ENCODE results near the gene USP6NL. TPM values are rescaled to one million over a fixed set of nuclear protein-coding genes. Genes with fewer than 3 reads are reported as not detected.

The USP6NL gene
- total RNA-seq, 4 donors from 2014 or later: 28.8 to 56.4 (median 34.0) TPM

DNA sequence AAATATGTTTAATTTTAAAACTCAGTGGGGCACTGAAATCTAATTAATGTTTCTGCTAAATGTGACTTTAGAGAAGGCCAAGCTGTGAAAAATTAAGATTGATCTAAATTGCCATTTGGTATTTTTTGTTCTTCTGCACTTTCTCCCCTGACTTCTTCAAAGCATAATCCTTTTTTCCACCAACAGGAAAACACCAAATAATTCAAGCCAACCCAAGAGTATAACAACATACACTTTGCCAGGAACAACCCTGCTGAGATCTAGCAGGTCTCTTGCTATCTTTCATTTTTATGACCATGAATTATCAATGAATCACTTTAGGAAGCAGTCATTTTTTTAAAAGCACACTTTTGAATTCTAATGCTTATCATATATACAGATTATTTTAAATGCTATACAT lies 100.1 kb downstream of the USP6NL start:
- no peak for DNase-seq
- peaks cover 0 to 12% (median 2%) of the 10 kb centered on the region in 3 donors for H3K4me1 ChIP-seq
- intact Hi-C loops (cut with DNase I): loop anchor here (10.0 kb wide), 1 partner anchor 213 kb away; no protein-coding TSS in a partner anchor
- TF ChIP-seq, protein P1, sequence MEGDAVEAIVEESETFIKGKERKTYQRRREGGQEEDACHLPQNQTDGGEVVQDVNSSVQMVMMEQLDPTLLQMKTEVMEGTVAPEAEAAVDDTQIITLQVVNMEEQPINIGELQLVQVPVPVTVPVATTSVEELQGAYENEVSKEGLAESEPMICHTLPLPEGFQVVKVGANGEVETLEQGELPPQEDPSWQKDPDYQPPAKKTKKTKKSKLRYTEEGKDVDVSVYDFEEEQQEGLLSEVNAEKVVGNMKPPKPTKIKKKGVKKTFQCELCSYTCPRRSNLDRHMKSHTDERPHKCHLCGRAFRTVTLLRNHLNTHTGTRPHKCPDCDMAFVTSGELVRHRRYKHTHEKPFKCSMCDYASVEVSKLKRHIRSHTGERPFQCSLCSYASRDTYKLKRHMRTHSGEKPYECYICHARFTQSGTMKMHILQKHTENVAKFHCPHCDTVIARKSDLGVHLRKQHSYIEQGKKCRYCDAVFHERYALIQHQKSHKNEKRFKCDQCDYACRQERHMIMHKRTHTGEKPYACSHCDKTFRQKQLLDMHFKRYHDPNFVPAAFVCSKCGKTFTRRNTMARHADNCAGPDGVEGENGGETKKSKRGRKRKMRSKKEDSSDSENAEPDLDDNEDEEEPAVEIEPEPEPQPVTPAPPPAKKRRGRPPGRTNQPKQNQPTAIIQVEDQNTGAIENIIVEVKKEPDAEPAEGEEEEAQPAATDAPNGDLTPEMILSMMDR (IDR thresholded peaks at IDR 0.05): no peak
- TF ChIP-seq POLR2A (IDR thresholded peaks at IDR 0.05): no peak
- no peak overlapping the region for H3K4me3 ChIP-seq
- no peaks in the 10 kb centered on the region for H3K27me3 ChIP-seq
- peaks cover 0 to 26% (median 0%) of the 10 kb centered on the region in 3 donors for H3K36me3 ChIP-seq
- H3K9me3 ChIP-seq: no peaks in the 10 kb centered on the region
- no peak overlapping the region for H3K27ac ChIP-seq

- Histone ChIP-seq H3K27me3 (no peaks in the 10 kb centered on the region), H3K27ac (no peak overlapping the region), H3K9me3 (no peaks in the 10 kb centered on the region), H3K4me1 (peaks cover 0 to 6% (median 0%) of the 10 kb centered on the region in 3 donors), H3K4me3 (no peak overlapping the region), H3K36me3 (peaks cover 0 to 26% (median 0%) of the 10 kb centered on the region in 3 donors)
- WGBS, 2 donors: 74 to 79% methylated on average over 3 of the region's 3 CpGs
- TF ChIP-seq POLR2A (IDR thresholded peaks at IDR 0.05): no peak
- TF ChIP-seq, protein P1 (IDR thresholded peaks at IDR 0.05): no peak
- intact Hi-C loops (cut with DNase I): loop anchor here (10.0 kb wide), 1 partner anchor 214 kb away; no protein-coding TSS in a partner anchor
- DNase-seq: no peak
These were observed 100.7 kb downstream of the USP6NL start for GRCh38 chr10:11510736-11511135.

DNA sequence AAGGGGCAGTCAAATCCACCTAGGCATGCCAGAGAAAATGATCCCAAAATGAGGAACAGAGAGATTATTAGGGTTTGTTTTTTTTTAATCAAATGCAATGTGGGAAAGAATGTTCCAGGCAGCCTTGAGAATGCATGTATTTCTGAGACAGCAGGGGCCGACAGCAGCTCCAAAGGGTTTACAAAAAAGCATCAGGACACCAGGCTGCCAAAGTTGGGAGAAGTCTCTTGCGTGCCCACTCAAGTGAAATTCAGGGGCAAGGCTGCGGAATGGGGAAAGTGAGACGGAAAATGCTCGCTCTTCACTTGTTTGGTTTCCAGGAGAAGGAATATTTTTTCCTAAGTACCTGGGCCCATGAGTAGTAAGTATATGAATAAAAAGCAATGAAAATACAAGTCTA lies 101.2 kb downstream of the USP6NL start:
- no peak for DNase-seq
- TF ChIP-seq, protein P1 (IDR thresholded peaks at IDR 0.05): no peak
- TF ChIP-seq POLR2A (IDR thresholded peaks at IDR 0.05): no peak
- Histone ChIP-seq H3K4me3 (no peak overlapping the region), H3K9me3 (no peaks in the 10 kb centered on the region), H3K36me3 (peaks cover 0 to 26% (median 0%) of the 10 kb centered on the region in 3 donors), H3K27me3 (no peaks in the 10 kb centered on the region), H3K4me1 (peaks cover 0 to 1% (median 0%) of the 10 kb centered on the region in 3 donors), H3K27ac (no peak overlapping the region)
- intact Hi-C loops (cut with DNase I): loop anchor here (10.0 kb wide), 1 partner anchor 215 kb away; no protein-coding TSS in a partner anchor
- 89 to 98% methylated on average over 4 to 5 of the region's 5 CpGs for WGBS, 2 donors

DNA sequence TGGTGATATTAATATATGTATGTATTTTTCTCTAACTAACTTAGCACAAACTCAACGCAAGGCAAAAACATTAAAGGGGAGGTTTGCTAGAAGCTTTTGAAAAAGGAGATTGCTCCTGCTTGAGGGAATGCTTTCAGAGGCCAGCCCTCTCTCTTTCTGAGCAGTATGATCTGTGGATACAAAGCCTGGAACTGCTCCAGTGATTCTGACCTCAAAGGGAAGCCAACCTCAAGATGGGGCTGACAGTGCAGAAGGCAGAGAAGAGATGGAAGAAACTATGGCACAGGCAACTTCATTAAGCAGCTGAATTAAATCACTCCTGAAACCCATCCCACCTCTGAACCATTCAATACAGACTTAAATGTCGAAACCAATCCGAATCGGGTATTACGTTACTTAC lies 102.4 kb downstream of the USP6NL start:
- Histone ChIP-seq H3K36me3 (peaks cover 0 to 29% (median 0%) of the 10 kb centered on the region in 3 donors), H3K9me3 (no peaks in the 10 kb centered on the region), H3K4me1 (no peaks in the 10 kb centered on the region), H3K27ac (no peak overlapping the region), H3K4me3 (no peak overlapping the region), H3K27me3 (no peaks in the 10 kb centered on the region)
- TF ChIP-seq POLR2A (IDR thresholded peaks at IDR 0.05): no peak
- TF ChIP-seq, protein P1 (IDR thresholded peaks at IDR 0.05): no peak
- intact Hi-C loops (cut with DNase I): no loop called here
- WGBS, 2 donors: 96 to 97% methylated on average over 5 of the region's 5 CpGs
- no peak for DNase-seq

DNA sequence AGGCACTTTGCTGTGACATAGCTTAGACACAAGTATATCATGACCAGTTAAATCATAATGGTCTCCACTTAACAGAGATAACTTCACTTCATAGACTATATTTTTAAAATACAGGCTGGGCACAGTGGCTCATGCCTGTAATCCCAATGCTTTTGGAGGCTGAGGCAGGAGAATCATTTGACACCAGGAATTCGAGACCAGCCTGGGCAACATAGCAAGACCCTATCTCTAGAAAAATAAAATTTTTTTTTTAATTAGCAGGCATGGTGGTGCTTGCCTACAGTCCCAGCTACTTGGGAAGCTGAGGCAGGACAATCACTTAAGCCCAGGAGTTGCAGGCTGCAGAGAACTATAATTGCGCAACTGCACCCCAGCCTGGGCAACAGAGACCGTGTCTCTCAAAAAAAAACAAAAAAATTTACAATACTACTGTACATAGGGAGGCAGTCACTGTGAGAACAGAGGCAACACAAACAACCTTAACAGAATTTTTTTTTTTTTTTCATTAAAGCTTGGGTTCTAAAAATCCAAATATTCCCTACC lies 105.1 kb downstream of the USP6NL start:
- no peak for DNase-seq
- H3K9me3 ChIP-seq: no peaks in the 10 kb centered on the region
- 86 to 98% methylated on average over 3 of the region's 3 CpGs for WGBS, 2 donors
- no peak overlapping the region for H3K4me3 ChIP-seq
- H3K27ac ChIP-seq: no peak overlapping the region
- intact Hi-C loops (cut with DNase I): no loop called here
- H3K4me1 ChIP-seq: no peaks in the 10 kb centered on the region
- H3K27me3 ChIP-seq: no peaks in the 10 kb centered on the region
- TF ChIP-seq, protein P1 (IDR thresholded peaks at IDR 0.05): no peak
- TF ChIP-seq POLR2A (IDR thresholded peaks at IDR 0.05): no peak
- peaks cover 0 to 27% (median 0%) of the 10 kb centered on the region in 3 donors for H3K36me3 ChIP-seq
